KMS-11 (cell line): ENCODE results near the gene NDRG4.

Experiments
- H2AFZ ChIP-seq: fragments of 200-600 bp; sonication (generic); 2 replicates; pipeline ENCODE4 v1.6.1; 2016; ENCODE audit warnings: antibody characterized with exemption, mixed run types, low read depth
- H3K27ac ChIP-seq: fragments of 200-600 bp; sonication (generic); 2 replicates; pipeline ENCODE4 v1.6.1; 2016; ENCODE audit warnings: mild to moderate bottlenecking, mixed run types
- H3K27me3 ChIP-seq: fragments of 200-600 bp; sonication (generic); 2 replicates; pipeline ENCODE4 v1.6.1; 2017; ENCODE audit warnings: mild to moderate bottlenecking, low read depth, mixed run types, moderate library complexity; ENCODE audit not compliant: insufficient read depth
- H3K36me3 ChIP-seq: fragments of 200-600 bp; sonication (generic); 2 replicates; pipeline ENCODE4 v1.6.1; 2017; ENCODE audit warnings: mild to moderate bottlenecking, mixed run types; ENCODE audit not compliant: insufficient read depth
- H3K4me1 ChIP-seq: fragments of 200-600 bp; sonication (generic); 2 replicates; pipeline ENCODE4 v1.6.1; 2016; ENCODE audit warnings: mild to moderate bottlenecking, low read depth, mixed run types; ENCODE audit not compliant: poor library complexity, severe bottlenecking
- H3K4me2 ChIP-seq: fragments of 200-600 bp; sonication (generic); 2 replicates; pipeline ENCODE4 v1.7.0; 2016; ENCODE audit warnings: mild to moderate bottlenecking, mixed run types
- H3K4me3 ChIP-seq: fragments of 200-600 bp; sonication (generic); IDR thresholded peaks from 2 replicates; pipeline ENCODE4 v1.6.1; 2017; ENCODE audit warnings: low read depth, low read length, mixed read lengths; ENCODE audit not compliant: insufficient read depth
- H3K79me2 ChIP-seq: fragments of 200-600 bp; sonication (generic); 2 replicates; pipeline ENCODE4 v1.6.1; 2016; ENCODE audit warnings: low read depth, mixed run types; ENCODE audit not compliant: insufficient read depth
- H3K9ac ChIP-seq: fragments of 200-600 bp; sonication (generic); 2 replicates; pipeline ENCODE4 v1.6.1; 2016; ENCODE audit warnings: mild to moderate bottlenecking, mixed run types
- H4K20me1 ChIP-seq: fragments of 200-600 bp; sonication (generic); 2 replicates; pipeline ENCODE4 v1.6.1; 2016; ENCODE audit warnings: mild to moderate bottlenecking, mixed run types; ENCODE audit not compliant: insufficient read depth
- CTCF ChIP-seq: fragments of 200-600 bp; sonication (generic); conservative IDR thresholded peaks from 2 replicates; pipeline ENCODE4 v1.6.1; 2017; ENCODE audit warnings: low read depth, mild to moderate bottlenecking, antibody characterized with exemption, low read length, moderate library complexity, mixed read lengths

Gene NDRG4

GRCh38 chr16:58458606-58459343 is 41.2 kb upstream of the NDRG4 start:
- no peaks in the 10 kb centered on the region for H3K79me2 ChIP-seq
- H2AFZ ChIP-seq = no peak overlapping the region
- no peak overlapping the region for H3K4me2 ChIP-seq
- no peaks in the 10 kb centered on the region for H3K36me3 ChIP-seq
- H3K9ac ChIP-seq = no peak overlapping the region
- H3K4me1 ChIP-seq = peaks cover 13% of the 10 kb centered on the region
- H3K27me3 ChIP-seq = no peaks in the 10 kb centered on the region
- no peak overlapping the region for H3K27ac ChIP-seq
- no peak overlapping the region for H3K4me3 ChIP-seq
- H4K20me1 ChIP-seq = no peaks in the 10 kb centered on the region
- TF ChIP-seq CTCF = no peak

DNA sequence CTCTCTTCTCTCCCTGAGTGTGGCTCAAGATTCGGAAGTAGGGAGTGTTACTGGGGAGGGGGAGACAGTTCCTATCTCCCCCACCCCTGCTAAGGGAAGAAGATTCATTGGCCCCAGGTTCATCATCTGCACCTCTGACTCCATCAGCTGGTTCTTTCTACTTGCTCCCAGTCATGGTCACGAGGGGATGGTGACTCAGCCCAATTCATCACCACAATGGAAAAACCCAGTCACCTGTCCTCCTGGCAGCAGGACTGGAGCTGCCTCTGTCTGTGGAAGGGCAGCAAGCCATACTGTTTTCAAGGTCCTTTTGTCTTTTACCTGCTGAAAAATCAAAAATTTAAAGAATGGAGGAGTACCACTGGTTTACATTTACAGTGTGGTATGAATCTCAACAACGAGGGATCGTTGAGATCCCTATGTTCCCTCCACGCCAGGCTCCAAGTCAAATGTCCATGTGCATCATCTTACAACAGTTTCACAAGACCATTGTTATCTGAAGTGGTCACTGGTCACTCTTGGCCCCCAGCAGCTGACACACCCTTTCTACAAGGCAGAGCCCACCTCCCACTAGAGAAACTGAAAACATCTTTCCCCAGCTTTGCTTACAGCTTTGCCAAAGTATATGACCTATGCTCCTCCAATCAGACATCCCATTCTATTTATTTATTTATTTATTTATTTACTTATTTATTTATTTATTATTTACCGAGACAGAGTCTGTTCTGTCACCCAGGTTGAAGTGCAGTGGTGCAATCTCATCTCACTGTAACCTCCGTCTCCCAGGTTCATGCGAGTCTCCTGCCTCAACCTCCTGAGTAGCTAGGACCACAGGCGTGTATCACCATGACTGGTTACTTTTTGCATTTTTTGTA is 40.4 kb upstream of the NDRG4 start:
- Histone ChIP-seq H3K9ac (no peak overlapping the region), H3K36me3 (no peaks in the 10 kb centered on the region), H4K20me1 (no peaks in the 10 kb centered on the region), H3K79me2 (no peaks in the 10 kb centered on the region), H3K27me3 (peaks cover 5% of the 10 kb centered on the region; the same call in 1 of the 2 replicates), H3K27ac (no peak overlapping the region), H3K4me2 (no peak overlapping the region), H3K4me3 (no peak overlapping the region), H2AFZ (no peak overlapping the region), H3K4me1 (peaks cover 13% of the 10 kb centered on the region)
- no peak for TF ChIP-seq CTCF

- peaks cover 8% of the 10 kb centered on the region; the same call in 1 of the 2 replicates for H3K27me3 ChIP-seq
- H3K4me1 ChIP-seq = peaks cover 13% of the 10 kb centered on the region
- H3K4me2 ChIP-seq = no peak overlapping the region
- no peaks in the 10 kb centered on the region for H4K20me1 ChIP-seq
- no peak overlapping the region for H3K9ac ChIP-seq
- H3K79me2 ChIP-seq = no peaks in the 10 kb centered on the region
- H2AFZ ChIP-seq = no peak overlapping the region
- TF ChIP-seq CTCF = no peak
- H3K27ac ChIP-seq = no peak overlapping the region
- no peaks in the 10 kb centered on the region for H3K36me3 ChIP-seq
- no peak overlapping the region for H3K4me3 ChIP-seq
Measured at GRCh38 chr16:58460219-58460610, 39.7 kb upstream of the NDRG4 start.

DNA sequence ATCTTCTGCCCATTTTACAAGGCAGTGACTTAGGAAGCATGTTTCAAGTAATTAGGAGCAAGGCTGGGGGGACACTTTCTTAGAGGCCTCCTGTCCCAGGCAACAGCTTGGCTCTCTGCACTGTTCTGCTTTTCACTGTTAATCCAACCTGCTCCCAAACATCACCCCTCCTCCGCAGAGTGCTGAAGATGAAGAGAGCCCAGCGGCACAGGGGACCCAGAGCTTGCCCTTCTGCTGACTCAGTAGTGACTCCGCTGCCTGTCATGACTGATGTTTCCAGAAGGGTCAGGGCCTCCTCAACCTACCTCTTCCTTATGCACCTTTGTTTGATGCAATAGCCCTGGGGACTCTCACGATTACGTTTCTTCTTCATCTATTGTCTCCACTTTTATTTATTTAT is 38.9 kb upstream of the NDRG4 start:
- Histone ChIP-seq H3K79me2 (no peaks in the 10 kb centered on the region), H4K20me1 (no peaks in the 10 kb centered on the region), H3K4me2 (no peak overlapping the region), H3K4me1 (peaks cover 13% of the 10 kb centered on the region), H2AFZ (no peak overlapping the region), H3K27me3 (peaks cover 8% of the 10 kb centered on the region; the same call in 1 of the 2 replicates), H3K9ac (no peak overlapping the region), H3K4me3 (no peak overlapping the region), H3K27ac (no peak overlapping the region), H3K36me3 (no peaks in the 10 kb centered on the region)
- no peak for TF ChIP-seq CTCF
